Small intestine (tissue), 7 donors: ENCODE results near the gene CRACR2A. TPM values are rescaled to one million over a fixed set of nuclear protein-coding genes. Genes with fewer than 3 reads are reported as not detected.

Experiments
- DNase-seq, 2 donors: peaks; one replicate each; pipeline versions ENCODE4 v3.0.0 to v3.0.0-alpha.2; 2013
- FAIRE-seq: peaks from 2 replicates; lab custom pipeline; 2012; peaks lifted over from hg19 to GRCh38; lab: Jason Lieb, UNC
- H3K27ac ChIP-seq, 3 donors: one replicate each; pipeline ENCODE4 v1.5.1; 2013; ENCODE audit warnings: low read length in 2 of 3, mild to moderate bottlenecking in 2 of 3, control low read depth in 1 of 3, inconsistent platforms in 1 of 3, low read depth in 1 of 3, moderate library complexity in 1 of 3
- H3K27me3 ChIP-seq, 3 donors: one replicate each; pipeline ENCODE4 v1.6.1; 2013; ENCODE audit warnings: low read length in 3 of 3, inconsistent platforms in 1 of 3; ENCODE audit not compliant: control insufficient read depth in 3 of 3, insufficient read depth in 3 of 3
- H3K36me3 ChIP-seq, 3 donors: one replicate each; pipeline ENCODE4 v1.6.1; 2013; ENCODE audit warnings: low read length in 3 of 3, inconsistent platforms in 1 of 3, low read depth in 1 of 3, mild to moderate bottlenecking in 1 of 3, moderate library complexity in 1 of 3; ENCODE audit not compliant: control insufficient read depth in 3 of 3, insufficient read depth in 2 of 3
- H3K4me1 ChIP-seq, 3 donors: one replicate each; pipeline ENCODE4 v1.6.1; 2013; ENCODE audit warnings: low read length in 2 of 3, inconsistent platforms in 1 of 3, low read depth in 1 of 3, mild to moderate bottlenecking in 1 of 3, moderate library complexity in 1 of 3; ENCODE audit not compliant: control insufficient read depth in 3 of 3, insufficient read depth in 2 of 3
- H3K4me3 ChIP-seq, 3 donors: one replicate each; pipeline ENCODE4 v1.5.1; 2013; ENCODE audit warnings: low read length in 3 of 3, control low read depth in 1 of 3, inconsistent platforms in 1 of 3, low read depth in 1 of 3, mild to moderate bottlenecking in 1 of 3, moderate library complexity in 1 of 3
- H3K9me3 ChIP-seq, 2 donors: one replicate each; pipeline ENCODE4 v1.6.1; 2013; ENCODE audit warnings: low read depth in 1 of 2, low read length in 1 of 2; ENCODE audit not compliant: control insufficient read depth in 2 of 2, insufficient read depth in 1 of 2
- WGBS, 3 donors: extraction: QIAGEN DNeasy Blood & Tissue Kit; methylation state at CpG; one replicate each; pipeline ENCODE4 v1.1.7; 2013; 5-methylcytosine and 5-hydroxymethylcytosine counted together
- polyA plus RNA-seq, 4 donors: library from polyadenylated mRNA; stranded (reverse) in 3 of 4; unstranded in 1 of 4; fragments of 200-250 nt in 3 of 4; fragments of 120-200 nt in 1 of 4; gene quantifications; one replicate each; pipeline versions ENCODE4 v1.2.1 to v1.2.3, GENCODE V29; 2013
- donor health status: healthy with polysubstance abuse.
- donor health status: control.
- donor health status: control.
- donor health status: Bipolar disorder and iron deficiency.
- donor health status: healthy.

CRACR2A gene
- polyA plus RNA-seq, 4 donors = 5.1 to 16.3 (median 8.8) TPM

- no peak overlapping the region for H3K4me3 ChIP-seq
- FAIRE-seq (no peak), DNase-seq (no peak)
- H3K36me3 ChIP-seq = no peaks in the 10 kb centered on the region
- H3K27me3 ChIP-seq = no peaks in the 10 kb centered on the region
- 92 to 97% (median 95%) methylated on average over 7 of the region's 7 CpGs for WGBS, 3 donors
- H3K9me3 ChIP-seq = no peaks in the 10 kb centered on the region
- H3K27ac ChIP-seq = no peak overlapping the region
- no peaks in the 10 kb centered on the region for H3K4me1 ChIP-seq
Observed at GRCh38 chr12:3666441-3666840, 86.5 kb downstream of the CRACR2A start.

- DNase-seq = no peak
- Histone ChIP-seq H3K4me3 (no peak overlapping the region), H3K9me3 (no peaks in the 10 kb centered on the region), H3K27me3 (no peaks in the 10 kb centered on the region), H3K4me1 (no peaks in the 10 kb centered on the region), H3K27ac (no peak overlapping the region), H3K36me3 (no peaks in the 10 kb centered on the region)
- WGBS, 3 donors = 80 to 88% (median 86%) methylated on average over 5 of the region's 5 CpGs
- no peak for FAIRE-seq
Observed at GRCh38 chr12:3662521-3662921, 90.4 kb downstream of the CRACR2A start.

DNA sequence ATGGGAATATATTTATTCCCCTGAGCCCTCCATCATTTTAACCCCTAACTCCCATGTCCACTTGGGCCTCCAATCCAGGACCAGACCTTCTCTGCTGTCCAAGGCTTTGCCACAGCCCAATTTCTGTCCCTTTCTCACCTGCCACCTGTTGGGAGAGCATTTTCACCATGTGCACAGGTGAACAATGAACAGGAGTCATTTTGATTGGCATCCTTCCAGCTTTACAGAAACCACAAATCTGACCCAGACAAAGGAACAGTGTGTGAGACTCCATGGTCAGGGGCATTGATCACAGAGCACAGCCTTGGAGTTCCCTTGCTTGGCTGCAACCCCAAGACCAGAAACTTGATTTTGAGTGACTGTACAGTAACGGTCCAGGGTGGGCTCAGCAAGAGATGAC, 91.9 kb downstream of the CRACR2A start:
- H3K27me3 ChIP-seq = no peaks in the 10 kb centered on the region
- no peak overlapping the region for H3K27ac ChIP-seq
- no peak overlapping the region for H3K4me3 ChIP-seq
- FAIRE-seq = no peak
- H3K9me3 ChIP-seq = no peaks in the 10 kb centered on the region
- DNase-seq = peak in 1 of 2 donors; percentile 15
- H3K36me3 ChIP-seq = no peaks in the 10 kb centered on the region
- no peaks in the 10 kb centered on the region for H3K4me1 ChIP-seq
- 35 to 64% (median 35%) methylated on average over 1 of the region's 1 CpG for WGBS, 3 donors

GRCh38 chr12:3658327-3659163, 94.4 kb downstream of the CRACR2A start:
- peaks cover 0 to 2% (median 0%) of the 10 kb centered on the region in 3 donors for H3K27me3 ChIP-seq
- H3K27ac ChIP-seq = no peak overlapping the region
- H3K4me1 ChIP-seq = no peaks in the 10 kb centered on the region
- FAIRE-seq (no peak), DNase-seq (peak; percentile 19 to 44)
- no peak overlapping the region for H3K4me3 ChIP-seq
- no peaks in the 10 kb centered on the region for H3K9me3 ChIP-seq
- no peaks in the 10 kb centered on the region for H3K36me3 ChIP-seq
- WGBS, 3 donors = 54 to 72% (median 70%) methylated on average over 13 of the region's 13 CpGs

GRCh38 chr12:3656946-3657622, 95.8 kb downstream of the CRACR2A start:
- WGBS, 3 donors = 94 to 96% (median 95%) methylated on average over 13 of the region's 13 CpGs
- Histone ChIP-seq H3K4me1 (no peaks in the 10 kb centered on the region), H3K36me3 (peaks cover 0 to 2% (median 0%) of the 10 kb centered on the region in 3 donors), H3K27me3 (peaks cover 0 to 2% (median 0%) of the 10 kb centered on the region in 3 donors), H3K9me3 (no peaks in the 10 kb centered on the region), H3K27ac (no peak overlapping the region), H3K4me3 (no peak overlapping the region)
- DNase-seq = no peak
- FAIRE-seq = no peak

DNA sequence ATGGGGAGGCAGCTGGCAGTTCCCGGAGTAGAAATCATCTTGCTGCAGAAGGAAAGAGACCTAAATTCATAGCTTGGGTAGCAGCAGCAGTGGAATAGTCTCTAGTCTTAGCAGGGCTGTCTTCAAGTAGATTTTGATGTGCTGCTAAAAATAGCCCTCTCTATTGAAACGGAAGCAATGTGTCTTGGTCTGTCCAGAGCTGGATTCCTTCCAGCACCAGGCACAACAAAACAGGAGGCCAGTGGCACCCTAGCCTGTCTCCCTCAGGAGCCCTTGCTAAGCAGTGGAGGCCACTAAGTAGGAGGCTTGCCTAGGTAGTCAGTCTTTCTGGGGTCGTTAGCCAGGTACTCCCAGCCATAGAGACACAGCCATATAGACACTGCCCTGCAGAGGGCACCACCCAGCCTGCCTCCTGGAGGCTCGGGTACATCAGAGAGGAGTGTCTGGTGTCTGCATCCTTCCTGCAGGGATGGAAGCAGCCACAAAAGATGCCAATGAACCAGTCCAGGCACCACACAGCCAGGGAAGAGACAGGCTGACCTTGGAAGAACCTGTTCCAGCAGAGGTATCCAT, 97.5 kb downstream of the CRACR2A start:
- peaks cover 0 to 2% (median 0%) of the 10 kb centered on the region in 3 donors for H3K36me3 ChIP-seq
- DNase-seq (peak; percentile 6 to 13), FAIRE-seq (no peak)
- no peak overlapping the region for H3K27ac ChIP-seq
- no peaks in the 10 kb centered on the region for H3K4me1 ChIP-seq
- H3K27me3 ChIP-seq = peaks cover 0 to 2% (median 0%) of the 10 kb centered on the region in 3 donors
- no peak overlapping the region for H3K4me3 ChIP-seq
- no peaks in the 10 kb centered on the region for H3K9me3 ChIP-seq
- 40 to 45% (median 41%) methylated on average over 4 of the region's 4 CpGs for WGBS, 3 donors

GRCh38 chr12:3651585-3652424, 101.1 kb downstream of the CRACR2A start:
- Histone ChIP-seq H3K27me3 (peaks cover 0 to 2% (median 0%) of the 10 kb centered on the region in 3 donors), H3K4me1 (no peaks in the 10 kb centered on the region), H3K36me3 (peaks cover 0 to 4% (median 0%) of the 10 kb centered on the region in 3 donors), H3K4me3 (no peak overlapping the region), H3K9me3 (no peaks in the 10 kb centered on the region), H3K27ac (no peak overlapping the region)
- FAIRE-seq (no peak), DNase-seq (no peak)
- 68 to 72% (median 70%) methylated on average over 6 of the region's 6 CpGs for WGBS, 3 donors

GRCh38 chr12:3647504-3647903, 105.4 kb downstream of the CRACR2A start:
- FAIRE-seq = no peak
- DNase-seq = no peak
- H3K4me1 ChIP-seq = no peaks in the 10 kb centered on the region
- H3K9me3 ChIP-seq = no peaks in the 10 kb centered on the region
- no peak overlapping the region for H3K27ac ChIP-seq
- H3K36me3 ChIP-seq = peaks cover 0 to 2% (median 0%) of the 10 kb centered on the region in 3 donors
- H3K4me3 ChIP-seq = no peak overlapping the region
- 85 to 93% (median 88%) methylated on average over 5 of the region's 5 CpGs for WGBS, 3 donors
- H3K27me3 ChIP-seq = no peaks in the 10 kb centered on the region
